GM19238 (cell line): Measurements from ENCODE around the gene STARD13.

Experiments
- DNase-seq: peaks from one replicate; pipeline ENCODE4 v3.0.0; 2011; ENCODE audit warnings: low spot score; ENCODE audit not compliant: insufficient read length

STARD13 gene

GRCh38 chr13:33116321-33117010, 169.1 kb downstream of the STARD13 start:
- no peak for DNase-seq

GRCh38 chr13:33115274-33115673, 170.3 kb downstream of the STARD13 start:
- no peak for DNase-seq

GRCh38 chr13:33114146-33114545, 171.4 kb downstream of the STARD13 start:
- DNase-seq, result no peak

- DNase-seq, result no peak
These were observed 172.8 kb downstream of the STARD13 start for GRCh38 chr13:33112766-33113165.

GRCh38 chr13:33111414-33112110, 174.0 kb downstream of the STARD13 start:
- no peak for DNase-seq

GRCh38 chr13:33110713-33111413, 174.7 kb downstream of the STARD13 start:
- peak; percentile 15 for DNase-seq

GRCh38 chr13:33110386-33110712, 175.2 kb downstream of the STARD13 start:
- no peak for DNase-seq

- DNase-seq, result no peak
These were observed 175.8 kb downstream of the STARD13 start for GRCh38 chr13:33109801-33110200.

GRCh38 chr13:33109271-33109697, 176.3 kb downstream of the STARD13 start:
- DNase-seq, result peak; percentile 8

GRCh38 chr13:33108620-33109019, 176.9 kb downstream of the STARD13 start:
- DNase-seq, result no peak

GRCh38 chr13:33107361-33107760, 178.2 kb downstream of the STARD13 start:
- no peak for DNase-seq

GRCh38 chr13:33106656-33107360, 178.7 kb downstream of the STARD13 start:
- no peak for DNase-seq

- DNase-seq, result no peak
These were observed 180.1 kb downstream of the STARD13 start for GRCh38 chr13:33105387-33106005.

GRCh38 chr13:33103457-33103856, 182.1 kb downstream of the STARD13 start:
- no peak for DNase-seq

- no peak for DNase-seq
These were observed 183.7 kb downstream of the STARD13 start for GRCh38 chr13:33101835-33102234.

- DNase-seq, result no peak
These were observed 184.7 kb downstream of the STARD13 start for GRCh38 chr13:33100886-33101285.

GRCh38 chr13:33099860-33100259, 185.7 kb downstream of the STARD13 start:
- no peak for DNase-seq

GRCh38 chr13:33096886-33097605, 188.5 kb downstream of the STARD13 start:
- no peak for DNase-seq

- DNase-seq, result no peak
These were observed 193.2 kb downstream of the STARD13 start for GRCh38 chr13:33092073-33092987.

GRCh38 chr13:33091415-33091774, 194.2 kb downstream of the STARD13 start:
- DNase-seq, result no peak
